GM18499 (cell line): ENCODE results near the gene ARHGAP24.
"Not testable (repeated sequence)": the region's sequence is repeated elsewhere in the genome, so short reads cannot be mapped to it uniquely, and the experiment has no call there.

Experiments
- ATAC-seq: cut with Tn5 transposase; IDR thresholded peaks from one replicate; pipeline ENCODE4 v1.9.1; 2021; ENCODE audit warnings: moderate number of reproducible peaks; ENCODE audit not compliant: insufficient read depth, unreplicated experiment

The ARHGAP24 gene

DNA sequence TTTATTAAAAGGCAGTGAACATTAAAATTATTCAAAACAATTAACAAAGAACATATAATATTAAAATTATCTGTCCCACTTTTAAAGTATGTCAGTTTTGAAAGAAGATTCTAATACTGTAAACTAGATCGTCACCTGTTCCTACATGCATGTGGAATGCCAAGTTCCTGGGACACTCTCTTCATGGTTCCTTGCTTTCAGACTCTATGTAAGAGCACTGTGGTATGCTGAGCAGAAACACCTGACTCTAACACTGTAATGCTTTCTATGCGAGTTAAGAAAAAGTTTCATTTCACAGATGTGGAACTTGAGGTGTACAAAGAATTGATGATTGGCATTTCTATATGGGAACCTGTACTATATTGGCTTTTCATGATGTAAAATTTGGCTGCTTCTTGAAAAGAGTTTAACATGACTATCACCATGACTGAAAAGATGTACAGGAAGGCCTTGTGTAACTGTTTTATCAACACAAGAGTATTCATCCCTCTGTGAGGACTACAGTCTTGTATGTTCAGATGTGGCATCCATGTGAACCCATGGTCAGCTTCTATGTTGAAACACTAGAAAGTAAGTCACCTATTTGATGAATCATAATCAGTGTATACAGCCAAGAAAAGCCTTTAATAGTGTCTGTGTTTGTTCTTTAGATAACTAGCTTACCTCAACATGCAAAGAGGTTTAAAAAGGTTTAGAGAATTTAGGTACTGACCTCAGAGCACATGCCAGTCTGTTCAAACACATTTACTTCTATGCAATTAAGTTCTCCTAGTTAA, 354.5 kb downstream of the ARHGAP24 start:
- no peak for ATAC-seq

DNA sequence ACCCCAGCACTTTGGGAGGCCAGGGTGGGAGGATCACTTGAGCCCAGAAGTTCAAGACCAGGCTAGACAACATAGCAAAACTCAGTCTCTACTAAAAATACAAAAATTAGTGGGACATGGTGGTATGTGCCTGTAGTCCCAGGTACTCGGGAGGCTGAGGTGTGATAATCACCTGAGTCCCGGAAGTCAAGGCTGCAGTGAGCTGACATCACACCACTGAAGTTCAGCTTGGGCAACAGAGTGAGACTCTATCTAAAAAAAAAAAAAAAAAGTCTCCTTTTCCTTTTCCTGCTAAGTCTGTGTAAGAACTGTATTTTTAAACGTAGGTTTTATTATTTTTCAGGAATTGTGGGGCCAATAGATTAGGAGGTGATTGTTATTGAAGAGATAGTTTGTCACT, 356.7 kb downstream of the ARHGAP24 start:
- no peak for ATAC-seq

DNA sequence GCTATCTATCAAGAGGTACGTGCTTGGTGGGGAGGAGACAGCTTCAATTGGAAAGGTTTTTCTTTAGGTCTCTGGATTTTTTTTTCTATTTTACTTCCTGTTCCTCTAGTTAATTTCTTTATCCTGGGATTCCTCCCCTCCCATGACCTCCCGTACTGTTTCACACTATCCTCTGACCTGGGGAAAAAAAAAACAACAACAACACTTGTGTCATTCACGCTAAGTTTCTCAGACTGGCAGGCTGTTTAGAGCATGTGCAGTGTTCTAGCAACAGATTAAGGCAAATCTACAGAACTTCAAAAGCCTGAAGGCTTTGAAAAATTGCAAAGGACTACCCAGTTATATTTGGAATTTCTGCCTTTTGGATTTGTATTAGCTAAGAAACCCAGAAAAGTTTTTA, 358.4 kb downstream of the ARHGAP24 start:
- ATAC-seq: no peak

DNA sequence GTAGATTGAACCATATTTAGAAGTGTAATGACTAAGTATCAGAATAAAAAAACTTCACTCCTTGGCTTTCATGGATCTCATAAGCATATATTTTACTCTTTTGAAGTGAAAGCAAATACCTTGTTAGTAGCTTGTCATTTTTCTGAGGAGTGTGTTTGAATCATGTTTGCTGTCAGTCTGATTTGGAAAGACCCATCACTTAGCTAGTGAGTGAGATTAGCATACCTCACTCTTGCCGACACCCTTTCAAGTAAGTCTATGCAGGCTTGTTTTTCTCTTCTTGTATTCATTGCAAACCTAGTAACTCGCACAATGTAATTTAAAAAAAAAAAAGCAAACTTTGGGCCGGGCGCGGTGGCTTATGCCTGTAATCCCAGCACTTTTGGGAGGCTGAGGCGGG, 360.0 kb downstream of the ARHGAP24 start:
- ATAC-seq: no peak

DNA sequence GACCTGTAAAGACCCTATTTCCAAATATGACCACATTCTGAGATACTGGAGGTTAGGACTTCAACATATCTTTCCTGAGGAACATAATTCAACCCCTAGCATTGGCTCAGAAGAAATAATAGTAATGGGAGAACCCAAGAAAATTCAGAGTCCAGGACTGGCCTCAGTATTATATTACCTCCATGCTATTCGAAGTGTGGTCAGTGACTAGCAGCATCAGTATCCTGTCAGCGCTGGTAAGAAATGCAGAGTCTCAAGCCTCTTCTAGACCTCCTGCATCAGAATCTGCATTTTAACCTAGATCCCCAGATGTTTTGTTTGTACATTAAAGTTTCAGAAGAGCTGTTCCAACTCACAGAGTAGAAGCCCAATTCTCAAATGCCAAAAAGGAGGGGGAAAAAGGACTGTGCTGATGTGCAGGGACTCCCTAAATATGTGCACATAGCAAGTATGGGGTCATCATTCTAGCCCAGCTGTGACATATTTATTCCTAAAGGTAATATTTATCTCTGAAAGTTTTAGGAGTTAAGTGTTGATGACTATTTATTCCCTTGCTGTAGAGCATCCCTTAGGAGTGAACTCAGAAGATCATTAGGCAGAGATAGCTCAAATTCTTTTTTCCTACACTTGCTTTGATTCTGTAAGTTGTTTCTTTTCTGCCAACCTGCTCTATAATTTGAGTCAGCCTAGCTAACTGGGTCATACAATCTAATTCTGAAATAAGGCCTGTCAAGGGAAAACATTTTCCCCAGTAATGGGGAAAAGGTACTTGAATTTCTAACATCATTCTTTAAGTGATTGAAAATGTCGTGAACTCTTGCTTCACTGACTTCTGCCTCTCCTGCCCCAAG, 361.9 kb downstream of the ARHGAP24 start:
- no peak for ATAC-seq

DNA sequence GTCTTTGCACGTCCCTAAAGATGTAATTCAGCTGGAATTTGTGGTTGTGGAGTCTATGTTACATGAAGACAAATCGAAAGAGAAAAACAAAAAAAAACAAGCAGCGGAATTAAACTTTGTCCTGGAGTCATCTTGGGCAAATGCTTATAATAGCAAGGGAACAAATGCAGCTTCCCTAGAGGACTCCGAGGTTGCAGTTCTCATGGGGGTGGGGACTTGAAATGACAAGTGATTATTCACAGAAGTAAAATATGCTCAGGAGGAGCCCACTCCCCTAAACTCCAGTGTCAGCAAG, 362.4 kb downstream of the ARHGAP24 start:
- no peak for ATAC-seq

DNA sequence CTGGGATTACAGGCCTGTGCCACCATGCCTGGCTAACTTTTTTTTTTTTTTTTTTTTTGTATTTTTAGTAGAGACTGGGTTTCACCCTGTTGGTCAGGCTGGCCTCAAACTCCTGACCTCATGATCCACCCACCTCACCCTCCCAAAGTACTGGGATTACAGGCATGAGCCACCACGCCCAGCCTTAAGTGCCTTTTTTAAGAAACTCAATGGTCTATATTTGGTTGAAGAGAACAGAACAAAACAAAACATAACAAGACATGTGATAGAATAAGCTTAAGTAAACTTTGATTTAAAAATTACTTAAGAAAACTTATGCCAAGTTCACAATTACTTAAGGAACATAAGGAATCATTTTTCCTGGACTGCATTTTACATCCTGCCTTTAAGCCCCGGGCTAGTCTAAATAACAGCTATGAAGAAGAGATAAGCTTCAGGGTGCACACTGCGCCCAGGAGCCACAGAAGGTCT, 365.1 kb downstream of the ARHGAP24 start:
- ATAC-seq: not testable (repeated sequence)

DNA sequence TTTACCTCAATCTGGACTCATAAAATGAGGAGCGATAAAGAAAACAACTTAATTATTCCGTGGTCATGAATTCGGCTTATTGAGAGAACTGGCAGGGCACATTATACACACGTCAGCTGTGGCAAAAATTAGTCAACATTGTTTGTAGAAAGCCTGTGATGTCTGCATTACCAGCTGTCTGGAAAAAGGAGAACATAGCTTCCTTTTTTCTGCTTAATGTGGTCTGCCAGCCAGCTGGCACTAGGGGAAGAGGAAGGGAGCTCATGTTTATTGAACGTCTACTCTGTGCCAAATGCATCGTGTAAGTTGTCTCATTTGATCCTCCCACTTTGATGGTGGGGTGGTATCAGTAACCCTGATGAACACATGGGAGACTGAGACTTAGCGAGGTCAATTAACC, 367.6 kb downstream of the ARHGAP24 start:
- ATAC-seq: no peak

DNA sequence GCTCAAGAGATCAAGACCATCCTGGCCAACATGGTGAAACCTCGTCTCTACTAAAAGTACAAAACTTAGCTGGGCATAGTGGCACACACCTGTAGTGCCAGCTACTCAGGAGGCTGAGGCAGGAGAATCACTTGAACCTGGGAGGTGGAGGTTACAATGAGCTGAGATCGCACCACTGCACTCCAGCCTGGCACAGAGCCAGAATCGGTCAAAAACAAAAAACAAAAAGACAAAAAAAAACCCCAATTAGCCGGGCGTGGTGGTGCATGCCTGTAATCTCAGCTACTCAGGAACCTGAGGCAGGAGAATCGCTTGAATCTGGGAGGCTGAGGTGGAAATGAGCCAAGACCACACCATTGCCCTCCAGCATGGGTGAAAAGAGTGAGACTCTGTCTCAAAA, 378.8 kb downstream of the ARHGAP24 start:
- not testable (repeated sequence) for ATAC-seq

DNA sequence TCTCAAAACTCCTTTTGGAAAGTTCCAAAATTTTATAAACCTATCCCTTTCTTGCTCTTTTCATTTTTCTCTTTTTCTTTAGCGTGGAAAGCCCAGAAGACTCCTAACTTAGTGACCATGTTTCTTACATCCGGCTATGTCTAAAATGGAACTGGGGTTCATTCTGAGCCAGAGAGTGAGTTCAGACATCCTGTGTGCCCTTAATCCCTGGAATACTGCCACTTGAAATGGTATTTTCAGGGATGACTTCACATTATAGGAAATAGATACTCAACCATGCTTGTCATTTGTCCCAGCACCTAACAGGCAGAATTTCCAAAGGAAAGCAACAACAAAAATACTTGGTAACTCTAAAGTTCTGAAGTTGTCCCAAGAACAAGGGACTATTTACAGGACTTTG, 379.6 kb downstream of the ARHGAP24 start:
- ATAC-seq: no peak

DNA sequence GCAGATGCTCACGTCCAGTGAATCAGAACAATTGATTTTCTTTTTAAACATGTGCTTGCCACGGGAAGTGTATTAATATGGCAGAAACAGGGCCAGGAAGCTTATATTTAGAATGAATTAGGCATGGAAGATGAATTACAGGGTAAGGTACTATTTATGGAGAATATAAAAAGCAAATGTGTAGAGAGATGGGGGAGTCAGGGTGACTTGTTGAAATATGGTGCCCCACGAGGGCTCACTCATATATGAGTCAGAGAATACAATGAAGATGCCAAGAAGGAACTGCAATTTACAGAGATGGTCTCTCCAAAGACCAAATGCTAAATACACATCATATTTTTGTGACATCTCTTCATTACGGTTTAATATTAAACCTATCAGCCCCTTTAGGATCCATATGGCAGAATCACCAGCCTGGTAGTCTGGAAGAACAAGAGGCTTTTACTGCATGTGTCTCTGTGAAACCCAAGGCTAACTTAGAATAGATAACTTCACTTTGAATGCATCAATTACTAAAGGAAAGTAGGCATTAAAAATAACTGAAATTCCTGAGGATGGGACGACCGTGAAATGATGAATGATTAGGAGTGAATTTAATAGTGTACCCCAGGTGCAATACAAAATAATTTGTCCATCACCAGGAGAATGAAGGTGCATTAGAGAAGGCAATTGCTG, 385.3 kb downstream of the ARHGAP24 start:
- no peak for ATAC-seq

DNA sequence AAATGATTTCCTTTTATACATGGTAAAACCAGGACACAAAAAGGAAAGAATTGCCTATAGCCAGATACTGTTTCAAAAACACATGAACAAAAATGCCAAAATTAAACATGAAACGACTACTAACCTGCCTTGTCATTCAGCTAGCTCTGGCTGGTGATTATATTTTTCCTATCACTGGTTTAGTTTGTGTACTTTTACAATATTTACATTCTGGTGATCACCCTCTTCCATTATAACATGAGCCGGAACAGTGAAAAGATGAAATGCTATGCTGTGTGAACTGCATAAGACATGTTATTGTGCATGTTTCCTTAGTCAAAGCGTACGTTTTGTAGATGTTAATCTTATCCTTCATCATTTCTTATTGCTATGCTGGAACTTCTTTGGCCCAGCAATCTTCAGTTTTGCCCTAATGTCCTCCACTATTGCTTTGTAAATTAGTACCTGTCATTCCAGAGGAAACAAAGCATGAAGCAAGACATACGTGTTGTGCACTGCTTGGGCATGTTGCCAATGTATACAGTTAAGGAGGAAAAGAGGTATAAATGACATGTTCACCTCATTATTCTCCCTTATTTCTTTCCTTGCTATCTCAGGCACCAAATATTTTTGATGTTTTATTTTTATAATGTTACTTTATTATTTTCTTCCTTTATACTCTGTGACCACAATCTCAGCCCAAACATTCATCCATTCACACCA, 386.3 kb downstream of the ARHGAP24 start:
- ATAC-seq: no peak

DNA sequence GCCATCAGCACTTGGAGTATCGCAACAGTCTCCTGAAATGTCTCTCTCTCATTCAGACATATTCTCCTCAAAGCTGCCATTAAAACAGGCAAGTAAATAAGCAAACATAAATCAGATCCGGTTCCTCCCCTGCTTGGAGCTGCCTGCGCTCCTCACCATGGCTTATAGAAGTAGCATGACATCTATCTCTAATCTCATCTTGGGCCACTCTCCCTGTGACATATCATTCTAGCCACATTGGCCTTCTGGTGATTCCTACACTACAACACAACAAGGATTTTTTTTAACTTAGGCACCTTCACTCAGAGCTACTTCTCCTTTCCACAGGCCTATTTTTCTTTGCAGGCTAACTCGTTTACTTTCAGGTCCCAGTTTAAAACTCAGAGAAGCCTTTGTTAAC, 387.9 kb downstream of the ARHGAP24 start:
- no peak for ATAC-seq

DNA sequence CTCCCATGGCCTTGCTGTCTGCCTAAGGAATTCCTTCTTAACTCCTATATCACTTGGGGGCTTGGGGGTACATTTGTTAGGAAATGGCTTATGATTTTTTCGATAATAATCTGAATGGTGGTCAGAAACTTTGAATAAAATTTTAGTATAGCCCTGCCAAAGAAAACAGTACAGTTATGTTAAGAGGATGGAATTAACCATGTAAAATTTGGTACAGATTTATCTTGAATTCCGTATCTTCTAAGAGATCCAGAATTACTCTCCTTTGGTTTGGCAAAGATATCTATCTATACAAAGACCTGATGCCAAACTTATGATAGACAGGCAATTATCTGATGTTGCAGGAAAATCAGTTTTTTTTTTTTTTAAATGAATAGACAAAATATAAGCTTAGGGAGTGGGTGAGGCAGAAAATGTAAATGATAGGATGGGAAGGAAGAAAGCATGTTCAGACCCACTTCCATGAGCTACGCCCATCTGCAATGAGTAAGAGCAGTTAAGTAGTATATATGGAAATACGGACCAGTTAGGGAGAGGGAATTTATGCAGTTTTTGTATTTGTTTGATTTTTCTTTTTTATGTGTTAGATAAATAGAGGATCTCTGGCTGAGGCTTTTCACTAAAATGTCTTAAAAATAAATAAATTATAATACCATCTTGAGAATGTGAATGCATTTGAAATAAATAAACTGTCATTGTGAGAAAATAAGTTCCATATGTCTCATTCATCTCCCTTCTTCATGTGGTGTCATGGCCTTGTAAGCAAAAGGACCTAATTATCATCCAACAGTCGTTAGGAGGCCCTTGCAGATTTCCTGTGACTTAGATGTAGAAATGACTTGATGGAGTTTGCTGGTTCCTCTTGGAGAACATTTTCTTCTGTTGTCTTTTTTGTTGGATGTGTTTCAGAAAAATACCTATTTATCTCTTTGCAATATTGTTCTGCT, 389.6 kb downstream of the ARHGAP24 start:
- no peak for ATAC-seq

DNA sequence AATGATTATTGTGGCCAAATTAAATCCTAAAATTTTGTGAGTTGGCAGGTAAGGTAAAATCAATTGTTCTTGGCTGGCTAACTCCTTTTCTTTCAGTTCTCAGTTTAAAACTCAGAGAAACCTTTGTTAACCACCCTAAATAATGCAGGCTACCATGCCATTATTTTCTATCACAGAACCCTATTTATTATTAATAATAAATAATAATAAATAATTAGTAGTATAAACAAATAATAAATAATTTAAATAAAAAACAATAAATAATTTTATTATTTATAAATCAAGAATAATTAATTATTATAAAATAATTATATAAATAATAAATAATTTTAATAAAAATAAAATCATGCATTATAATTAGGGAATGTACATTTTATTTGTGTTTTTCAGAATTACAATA, 390.3 kb downstream of the ARHGAP24 start:
- ATAC-seq: no peak

DNA sequence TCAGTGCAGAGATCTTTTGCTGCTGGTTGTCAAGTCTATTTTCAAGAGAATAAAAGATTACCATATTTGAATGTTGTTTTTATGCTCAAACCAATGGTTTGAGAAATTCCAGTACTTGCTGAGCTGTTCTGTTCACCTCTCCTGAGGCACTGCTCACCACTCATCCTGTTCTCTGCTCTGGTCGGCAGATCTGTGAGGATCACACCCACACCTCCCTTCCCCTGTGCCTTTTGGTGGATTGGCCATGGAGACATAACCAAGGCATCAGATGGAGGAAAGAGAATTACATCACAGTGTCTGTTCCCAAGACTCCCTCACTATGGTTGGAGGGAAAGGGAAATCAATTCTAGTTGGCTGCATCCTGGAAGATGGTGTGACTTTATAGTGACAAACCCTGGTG, 391.6 kb downstream of the ARHGAP24 start:
- ATAC-seq: no peak

DNA sequence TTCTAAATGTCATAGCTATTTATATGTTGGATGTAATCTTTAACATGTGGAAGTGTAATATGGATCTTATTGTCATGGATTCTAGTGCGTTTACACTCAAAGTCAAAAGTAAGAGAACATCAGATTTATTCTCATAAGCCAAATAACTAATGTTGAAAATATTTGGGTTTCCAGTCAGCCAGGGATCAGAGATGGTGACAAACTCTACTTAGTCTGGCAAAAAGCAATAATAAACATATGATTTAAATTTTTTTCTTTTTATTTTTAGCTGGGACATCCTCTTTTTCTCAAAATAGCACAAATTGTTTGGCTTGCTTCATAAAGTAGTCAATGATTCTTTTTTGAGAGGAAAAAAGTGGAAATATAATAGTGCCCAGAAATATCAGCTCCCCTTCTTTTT, 392.3 kb downstream of the ARHGAP24 start:
- ATAC-seq: no peak

DNA sequence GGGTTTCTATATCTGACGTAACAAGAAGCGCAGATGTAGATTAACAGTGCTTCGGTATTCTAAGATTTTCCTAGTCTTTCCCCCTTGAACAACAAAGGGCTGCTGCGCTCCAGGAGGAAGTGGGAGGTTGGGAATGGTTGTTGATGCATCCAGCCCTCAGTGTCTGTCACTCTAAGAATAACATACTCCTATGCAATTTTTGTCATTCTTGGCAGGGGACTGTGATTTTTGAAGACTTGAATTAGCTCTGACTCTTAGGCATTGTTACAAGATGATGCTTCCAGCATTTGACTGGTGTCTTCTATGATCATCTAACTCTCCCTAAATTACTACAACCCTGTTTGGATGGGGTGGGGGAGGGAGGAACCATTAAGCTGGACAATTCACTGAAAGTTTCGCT, 394.2 kb downstream of the ARHGAP24 start:
- no peak for ATAC-seq

DNA sequence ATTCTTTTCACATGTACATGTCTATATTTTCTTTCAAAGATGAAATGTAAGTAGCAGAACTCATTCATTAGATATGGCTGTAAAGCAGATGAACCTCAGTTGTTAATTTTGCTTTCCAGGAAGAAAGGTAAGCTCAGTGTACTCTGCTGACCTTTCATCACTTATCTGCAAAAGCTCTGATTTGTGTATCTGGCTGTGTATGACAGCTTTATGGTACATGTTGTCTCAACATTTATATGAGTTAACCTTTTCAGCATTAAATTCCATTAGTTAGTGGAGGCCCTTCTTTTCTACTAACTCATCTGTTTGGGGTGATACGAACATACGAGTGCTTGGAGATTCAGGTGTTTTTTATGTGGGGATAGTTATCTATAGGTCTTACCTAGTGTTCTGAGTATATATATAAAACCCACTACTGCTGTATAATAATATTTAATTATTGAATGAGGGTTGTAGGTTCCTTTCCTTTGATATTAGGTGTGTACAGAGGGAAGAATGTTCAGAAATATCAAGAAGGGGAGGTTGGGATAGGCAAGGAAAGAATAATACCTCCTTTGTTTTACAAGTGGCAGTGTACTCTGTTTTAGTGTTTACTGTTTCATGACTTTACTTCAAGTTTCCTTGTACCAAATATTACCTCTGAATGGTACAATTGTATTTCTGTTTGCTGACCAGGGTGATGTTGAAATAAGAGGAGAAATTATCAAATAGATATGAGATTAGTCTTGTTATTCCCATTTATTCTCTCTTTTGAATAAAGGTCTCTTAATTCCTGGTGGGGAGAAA, 395.5 kb downstream of the ARHGAP24 start:
- no peak for ATAC-seq
